Measurements from ENCODE around the gene TCTA.

DNA sequence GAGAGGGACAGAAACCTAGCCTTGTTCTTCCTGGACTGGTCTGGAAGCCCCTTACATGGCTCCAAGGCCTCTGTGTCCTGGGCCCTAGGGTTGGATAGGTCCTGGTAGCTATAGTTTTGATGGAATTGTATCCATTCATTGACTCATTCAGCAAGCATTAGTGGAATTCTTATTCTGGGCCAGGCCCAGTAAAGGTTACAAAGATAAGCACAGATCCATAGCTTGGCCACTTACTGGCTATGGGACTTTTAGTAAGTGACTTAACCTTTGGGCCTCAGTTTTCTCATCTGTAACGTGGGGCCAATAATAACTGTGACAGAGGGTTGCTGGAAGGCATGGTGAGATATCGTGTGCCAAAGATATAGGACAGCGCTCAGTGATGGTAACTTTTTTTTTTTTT is 44.2 kb downstream of the TCTA start:
- TF ChIP-seq CTCF (IDR thresholded peaks at IDR 0.05) (no peak), POLR2A (IDR thresholded peaks at IDR 0.05) (no peak)

Measured in heart left ventricle (tissue), 13 donors.